Esophagus muscularis mucosa (tissue), 4 donors: ENCODE results near the gene SMOC1. TPM values are rescaled to one million over a fixed set of nuclear protein-coding genes. Genes with fewer than 3 reads are reported as not detected.
A peak's percentile ranks its signal among the peaks of the same experiment; 100 is the strongest.

Source experiments
- DNase-seq: peaks from one replicate; pipeline ENCODE4 v3.0.0-alpha.2; 2017; ENCODE audit errors: extremely low spot score
- H3K27ac ChIP-seq, 4 donors: fragments of 200-600 bp; sonication (generic); replicated peaks in 1 of 4; 1 replicate in 3 of 4; 2 replicates in 1 of 4; pipeline ENCODE4 v1.5.1; 2016 to 2019; ENCODE audit warnings: mild to moderate bottlenecking in 1 of 4
- H3K27me3 ChIP-seq, 4 donors: fragments of 200-600 bp; sonication (generic); one replicate each; pipeline versions ENCODE4 v1.5.1 to v1.6.0; 2016 to 2019
- H3K36me3 ChIP-seq, 4 donors: fragments of 200-600 bp; sonication (generic); one replicate each; pipeline ENCODE4 v1.5.1; 2016 to 2019
- H3K4me1 ChIP-seq, 4 donors: fragments of 200-600 bp; sonication (generic); one replicate each; pipeline ENCODE4 v1.5.1; 2016 to 2019
- H3K4me3 ChIP-seq, 4 donors: fragments of 200-600 bp; sonication (generic); 1 replicate in 2 of 4; 2 replicates in 2 of 4; pipeline ENCODE4 v1.5.1; 2016 to 2019; ENCODE audit warnings: mild to moderate bottlenecking in 4 of 4, moderate library complexity in 1 of 4
- H3K9me3 ChIP-seq, 4 donors: fragments of 200-600 bp; sonication (generic); 1 replicate in 3 of 4; 2 replicates in 1 of 4; pipeline ENCODE4 v1.5.1; 2016 to 2019
- EP300 ChIP-seq: sonication (generic); formaldehyde crosslinking; IDR thresholded peaks from one replicate; pipeline ENCODE4 v1.6.1; 2017; ENCODE audit warnings: antibody characterized with exemption
- POLR2A ChIP-seq: fragments of 450-650 bp; IDR thresholded peaks from one replicate; pipeline ENCODE4 v1.6.1; 2017; ENCODE audit warnings: antibody characterized with exemption, moderate library complexity, mild to moderate bottlenecking, low read depth
- POLR2AphosphoS5 ChIP-seq, 2 donors: sonication (generic); formaldehyde crosslinking; IDR thresholded peaks; one replicate each; pipeline ENCODE4 v1.6.1; 2017; ENCODE audit warnings: antibody characterized with exemption in 2 of 2
- WGBS: methylation state at CpG from one replicate; pipeline ENCODE4 v1.1.5; 2018; 5-methylcytosine and 5-hydroxymethylcytosine counted together
- intact Hi-C: fragments of 100-400 bp; cut with DNase I; formaldehyde crosslinking; loops from one replicate; pipeline ENCODE4 v1.15.1; 2023
- total RNA-seq, 4 donors: library from RNA; depleted of rRNA; stranded (reverse); fragments of >200 nt; gene quantifications; one replicate each; pipeline versions ENCODE4 v1.1.0 to v1.2.1, GENCODE V29; 2016
- TF ChIP-seq, protein P1 (sequence below), 3 experiments: fragments of 200-600 bp in 2 of 3; fragments of 450-650 bp in 1 of 3; sonication (generic) in 2 of 3; IDR thresholded peaks; one replicate each; pipeline ENCODE4 v1.5.1; 2017 to 2019; ENCODE audit warnings: antibody characterized with exemption in 3 of 3, mild to moderate bottlenecking in 2 of 3, moderate library complexity in 1 of 3

Gene SMOC1
- total RNA-seq, 4 donors from 2014 or later: under 0.01 to 1.8 (median 0.51) TPM

DNA sequence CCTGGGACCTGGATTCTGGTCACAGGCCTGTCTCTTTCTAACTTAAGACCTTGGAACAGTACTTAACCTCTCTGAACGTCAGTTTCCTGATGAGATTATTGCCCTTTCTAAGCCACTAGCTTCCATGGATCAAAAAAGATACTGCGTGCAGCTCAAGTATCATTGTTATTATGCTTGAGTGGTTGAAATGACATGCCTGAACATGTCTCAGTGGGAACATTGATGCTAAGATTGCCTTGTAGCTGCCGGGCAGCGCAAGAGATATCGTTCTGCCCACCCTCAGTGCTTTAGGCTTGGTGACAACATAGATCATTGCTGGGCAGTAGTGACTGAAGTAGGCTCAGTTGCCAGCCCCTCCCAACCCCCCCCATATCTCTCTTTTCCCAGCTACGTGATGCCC, 131.9 kb downstream of the SMOC1 start:
- 94% methylated on average over 6 of the region's 6 CpGs for WGBS
- no peaks in the 10 kb centered on the region for H3K27me3 ChIP-seq
- H3K36me3 ChIP-seq: no peaks in the 10 kb centered on the region
- TF ChIP-seq POLR2AphosphoS5 (IDR thresholded peaks at IDR 0.05): no peak
- TF ChIP-seq, protein P1, sequence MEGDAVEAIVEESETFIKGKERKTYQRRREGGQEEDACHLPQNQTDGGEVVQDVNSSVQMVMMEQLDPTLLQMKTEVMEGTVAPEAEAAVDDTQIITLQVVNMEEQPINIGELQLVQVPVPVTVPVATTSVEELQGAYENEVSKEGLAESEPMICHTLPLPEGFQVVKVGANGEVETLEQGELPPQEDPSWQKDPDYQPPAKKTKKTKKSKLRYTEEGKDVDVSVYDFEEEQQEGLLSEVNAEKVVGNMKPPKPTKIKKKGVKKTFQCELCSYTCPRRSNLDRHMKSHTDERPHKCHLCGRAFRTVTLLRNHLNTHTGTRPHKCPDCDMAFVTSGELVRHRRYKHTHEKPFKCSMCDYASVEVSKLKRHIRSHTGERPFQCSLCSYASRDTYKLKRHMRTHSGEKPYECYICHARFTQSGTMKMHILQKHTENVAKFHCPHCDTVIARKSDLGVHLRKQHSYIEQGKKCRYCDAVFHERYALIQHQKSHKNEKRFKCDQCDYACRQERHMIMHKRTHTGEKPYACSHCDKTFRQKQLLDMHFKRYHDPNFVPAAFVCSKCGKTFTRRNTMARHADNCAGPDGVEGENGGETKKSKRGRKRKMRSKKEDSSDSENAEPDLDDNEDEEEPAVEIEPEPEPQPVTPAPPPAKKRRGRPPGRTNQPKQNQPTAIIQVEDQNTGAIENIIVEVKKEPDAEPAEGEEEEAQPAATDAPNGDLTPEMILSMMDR (IDR thresholded peaks at IDR 0.05): no peak
- no peak for TF ChIP-seq EP300
- no peak for TF ChIP-seq POLR2A
- H3K4me1 ChIP-seq: peaks cover 0 to 7% (median 7%) of the 10 kb centered on the region in 4 donors
- H3K4me3 ChIP-seq: no peak overlapping the region
- intact Hi-C loops: no loop called here
- no peaks in the 10 kb centered on the region for H3K9me3 ChIP-seq
- H3K27ac ChIP-seq: no peak overlapping the region
- no peak for DNase-seq

DNA sequence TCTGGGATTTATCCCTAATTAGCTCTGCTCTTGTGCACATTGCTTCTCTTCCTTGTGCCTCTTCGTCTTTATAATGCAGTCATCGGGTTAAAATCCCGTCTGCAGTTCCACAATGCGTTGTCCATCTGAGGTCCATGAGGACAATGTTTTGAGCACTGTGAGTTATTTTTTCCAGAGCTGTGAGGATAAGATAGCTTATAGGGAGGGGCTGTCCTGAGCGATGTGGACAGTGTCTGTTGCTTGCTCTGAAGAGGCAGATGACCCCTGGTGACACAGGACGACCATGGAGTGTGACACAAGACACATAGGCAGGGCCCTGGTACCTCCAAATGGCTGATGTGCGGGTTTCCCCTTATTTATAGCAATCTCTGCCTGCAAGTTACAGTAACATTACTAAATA, 132.5 kb downstream of the SMOC1 start:
- Histone ChIP-seq H3K27ac (no peak overlapping the region), H3K4me1 (peaks cover 0 to 7% (median 7%) of the 10 kb centered on the region in 4 donors), H3K27me3 (no peaks in the 10 kb centered on the region), H3K36me3 (no peaks in the 10 kb centered on the region), H3K9me3 (no peaks in the 10 kb centered on the region), H3K4me3 (no peak overlapping the region)
- 93% methylated on average over 7 of the region's 7 CpGs for WGBS
- DNase-seq: no peak
- no peak for TF ChIP-seq POLR2A
- TF ChIP-seq POLR2AphosphoS5 (IDR thresholded peaks at IDR 0.05): no peak
- TF ChIP-seq, protein P1 (IDR thresholded peaks at IDR 0.05): no peak
- no peak for TF ChIP-seq EP300
- intact Hi-C loops: no loop called here

DNA sequence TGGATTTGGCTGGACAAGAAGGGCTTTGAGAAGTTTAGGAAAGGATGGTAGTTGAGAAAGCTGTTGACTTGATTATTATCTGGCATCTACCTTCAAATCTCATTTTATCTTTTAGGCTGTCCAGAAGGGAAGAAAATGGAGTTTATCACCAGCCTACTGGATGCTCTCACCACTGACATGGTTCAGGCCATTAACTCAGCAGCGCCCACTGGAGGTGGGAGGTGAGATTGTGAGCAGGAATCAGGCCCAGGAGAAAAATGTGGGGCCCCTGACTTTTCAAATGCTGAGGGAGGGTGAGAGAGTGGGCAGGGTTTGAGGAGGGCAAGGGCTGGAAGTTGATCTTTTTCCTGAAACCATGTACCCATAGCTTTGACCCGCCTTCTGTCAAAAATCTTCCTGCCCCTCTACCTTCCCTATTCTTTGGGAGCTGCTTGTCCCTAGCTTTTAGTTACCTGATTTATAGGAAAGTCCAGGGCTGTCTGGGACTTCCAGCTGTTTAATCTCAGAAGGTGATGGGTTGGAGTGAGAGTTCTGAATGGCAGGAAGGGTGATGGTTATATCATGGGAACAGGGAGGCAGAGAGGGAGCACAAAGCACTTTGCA, 134.2 kb downstream of the SMOC1 start:
- Histone ChIP-seq H3K4me3 (no peak overlapping the region), H3K27ac (no peak overlapping the region), H3K36me3 (no peaks in the 10 kb centered on the region), H3K9me3 (no peaks in the 10 kb centered on the region), H3K4me1 (peaks cover 0 to 13% (median 11%) of the 10 kb centered on the region in 4 donors), H3K27me3 (no peaks in the 10 kb centered on the region)
- 70% methylated on average over 2 of the region's 2 CpGs for WGBS
- intact Hi-C loops: no loop called here
- TF ChIP-seq POLR2A: no peak
- TF ChIP-seq, protein P1 (IDR thresholded peaks at IDR 0.05): peak; percentile 19 to 43 (median 20)
- no peak for DNase-seq

DNA sequence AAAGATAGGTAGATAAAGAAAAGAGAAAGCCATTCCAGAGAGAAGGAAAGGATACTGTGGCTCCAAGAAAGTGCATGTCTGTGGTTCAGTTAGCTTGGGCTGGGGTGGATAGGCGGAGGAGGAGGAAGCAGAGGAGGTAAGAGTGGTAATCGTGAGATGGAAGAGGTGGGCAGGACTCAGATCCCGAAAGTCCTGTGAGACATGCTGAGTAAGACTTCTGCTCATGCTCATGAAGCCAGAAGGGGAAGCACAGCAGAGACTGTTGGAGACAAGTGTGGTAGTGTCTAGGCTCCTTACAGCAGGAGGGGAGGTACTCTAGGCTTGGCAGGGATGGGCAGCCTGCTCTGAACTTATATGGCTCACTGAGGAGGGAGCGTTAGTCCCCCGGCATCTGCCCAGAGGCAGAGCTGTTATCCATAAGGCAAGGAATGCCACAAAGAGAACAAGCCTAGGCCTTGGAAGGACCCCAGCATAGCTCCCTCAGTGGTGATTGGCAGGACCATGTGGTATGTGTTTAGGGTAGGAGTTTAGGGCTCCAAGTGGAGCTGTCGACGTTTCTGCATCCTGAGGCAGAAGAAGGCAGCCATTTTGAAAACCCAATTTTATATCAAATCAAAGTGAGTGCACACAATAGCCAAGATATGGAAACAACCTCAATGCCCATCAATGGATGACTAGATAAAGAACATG, 135.3 kb downstream of the SMOC1 start:
- H3K27ac ChIP-seq: no peak overlapping the region
- no peak overlapping the region for H3K4me3 ChIP-seq
- 89% methylated on average over 7 of the region's 7 CpGs for WGBS
- no peaks in the 10 kb centered on the region for H3K9me3 ChIP-seq
- H3K27me3 ChIP-seq: no peaks in the 10 kb centered on the region
- intact Hi-C loops: no loop called here
- H3K36me3 ChIP-seq: no peaks in the 10 kb centered on the region
- DNase-seq: no peak
- peaks cover 3 to 20% (median 17%) of the 10 kb centered on the region in 4 donors for H3K4me1 ChIP-seq
- TF ChIP-seq EP300: no peak
- TF ChIP-seq, protein P1 (IDR thresholded peaks at IDR 0.05): no peak
- no peak for TF ChIP-seq POLR2A
- TF ChIP-seq POLR2AphosphoS5 (IDR thresholded peaks at IDR 0.05): no peak
